Measurements from ENCODE around the gene LRRC47.

LRRC47 gene

DNA sequence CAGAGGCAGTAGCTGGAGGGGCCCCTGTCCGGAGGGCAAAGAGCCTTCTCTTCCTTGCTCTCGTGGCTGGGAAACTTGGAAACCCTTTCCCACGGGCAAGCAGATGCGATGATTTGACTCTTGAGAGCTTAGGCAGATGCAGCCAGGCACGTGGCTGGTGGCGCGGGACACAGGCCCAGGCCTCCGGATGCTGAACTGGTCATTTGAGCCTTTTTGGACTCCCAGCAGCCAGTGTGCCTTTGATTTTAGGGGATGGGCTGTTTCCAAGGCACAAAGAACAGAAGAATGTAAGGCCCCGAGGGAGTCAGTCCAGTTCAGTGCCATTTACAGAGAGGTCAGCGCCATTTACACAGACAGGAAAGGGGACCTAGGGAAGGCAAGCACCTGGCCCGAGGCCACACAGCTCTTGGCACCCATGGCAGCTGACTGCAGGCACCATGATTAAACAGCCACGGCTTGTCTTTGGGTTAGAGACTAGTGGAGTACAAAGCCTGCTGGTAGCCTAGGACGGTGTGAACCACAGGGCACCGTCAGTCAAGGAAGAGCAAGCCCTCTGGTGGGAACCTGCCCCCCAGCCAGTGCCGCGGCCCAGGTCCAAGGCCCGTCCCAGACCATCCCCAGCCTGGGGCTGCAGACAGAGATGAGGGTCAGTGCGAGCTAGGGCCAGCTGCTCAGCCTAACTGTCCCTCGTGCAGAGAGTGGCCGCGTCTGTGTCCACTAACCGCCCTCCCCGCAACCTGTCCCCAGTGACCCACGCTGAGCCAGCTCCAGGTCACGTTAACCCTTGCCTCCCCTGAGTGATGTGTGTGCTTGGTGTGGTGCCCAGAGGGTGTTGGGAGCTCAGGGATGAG is 64.5 kb downstream of the LRRC47 start:
- no peak for DNase-seq

DNA sequence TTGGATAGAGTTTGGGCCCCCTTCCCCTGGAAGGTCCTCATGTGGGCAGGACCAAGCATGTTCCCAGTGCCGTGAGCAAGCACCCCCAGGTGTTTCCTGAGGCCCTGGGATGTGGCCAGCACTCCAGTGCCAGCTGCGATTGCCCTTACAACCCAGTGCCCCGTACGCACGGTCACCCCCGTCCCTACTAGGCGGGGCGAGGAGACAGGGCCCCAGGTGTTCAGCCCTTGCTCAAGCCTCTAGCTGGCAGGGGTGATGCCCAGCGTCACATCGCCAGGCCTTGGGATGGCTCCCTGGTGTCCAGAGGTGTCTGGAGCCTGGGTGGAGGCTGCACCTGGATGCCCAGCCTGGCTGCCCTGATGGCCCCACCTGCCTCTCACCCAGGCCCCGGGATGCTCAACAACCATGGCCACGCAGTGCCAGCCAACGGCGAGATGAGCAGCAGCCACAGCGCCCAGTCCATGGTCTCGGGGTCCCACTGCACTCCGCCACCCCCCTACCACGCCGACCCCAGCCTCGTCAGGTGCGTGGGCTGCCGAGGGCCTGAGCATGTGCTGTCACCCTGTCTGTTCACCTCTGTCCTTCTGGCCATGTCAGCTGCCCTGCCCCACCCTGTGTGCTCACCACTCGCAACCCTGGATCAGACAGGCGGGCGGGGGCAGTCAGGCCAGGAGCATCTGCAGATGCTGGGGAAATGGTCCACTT is 65.6 kb downstream of the LRRC47 start:
- no peak for DNase-seq

DNA sequence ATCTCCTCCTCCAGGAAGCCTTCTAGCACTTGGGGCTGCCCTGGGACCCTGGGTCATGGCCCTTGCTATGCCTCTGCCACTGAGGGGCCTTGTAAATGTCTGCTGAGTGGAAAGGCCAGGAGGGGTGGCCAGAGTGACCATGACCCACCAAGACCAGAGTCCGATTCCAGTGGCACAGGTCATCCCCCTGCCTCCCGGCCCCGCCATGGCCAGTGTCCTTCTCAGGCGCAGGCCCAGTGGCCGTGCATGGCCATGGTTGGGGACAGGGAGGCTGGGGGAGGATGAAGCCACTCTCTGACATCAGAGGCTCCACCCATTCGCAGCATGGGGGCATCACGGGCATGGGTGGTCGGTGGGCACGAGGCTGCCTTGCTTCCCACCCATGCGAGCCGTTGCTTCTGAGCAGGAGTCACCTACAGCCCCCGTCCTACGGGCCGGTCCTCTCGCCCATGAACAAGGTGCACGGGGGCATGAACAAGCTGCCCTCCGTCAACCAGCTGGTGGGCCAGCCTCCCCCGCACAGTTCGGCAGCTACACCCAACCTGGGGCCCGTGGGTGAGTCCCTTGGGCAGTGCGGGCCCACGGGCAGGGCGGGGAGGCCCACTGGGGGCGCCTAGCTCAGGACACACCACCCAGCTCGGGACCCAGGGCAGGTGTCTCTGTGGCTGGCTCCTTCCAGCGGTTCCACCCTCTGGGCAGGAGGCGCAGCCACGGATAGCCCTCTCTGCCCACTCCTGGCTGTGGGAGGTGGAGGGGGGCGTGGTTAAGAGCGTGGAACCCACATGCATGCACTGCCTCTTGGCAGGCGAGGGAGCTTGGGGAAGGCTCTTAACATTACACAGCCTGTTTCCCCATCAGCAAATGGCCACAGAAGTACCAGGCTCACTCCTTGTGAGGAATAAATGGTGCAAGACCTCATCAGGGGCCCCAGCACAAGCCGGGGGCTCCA is 66.4 kb downstream of the LRRC47 start:
- peak; percentile 82 for DNase-seq
